Prostate gland (tissue), 2 donors: Measurements from ENCODE around the gene POLR3B. TPM values are rescaled to one million over a fixed set of nuclear protein-coding genes. Genes with fewer than 3 reads are reported as not detected.

Source experiments
- DNase-seq: peaks from one replicate; pipeline ENCODE4 v3.0.0-alpha.2; 2019; ENCODE audit warnings: low spot score
- H3K27ac ChIP-seq, 2 donors: fragments of 200-600 bp; sonication (generic); 2 replicates each; pipeline ENCODE4 v1.5.1; 2017 to 2019
- H3K27me3 ChIP-seq: fragments of 200-600 bp; sonication (generic); replicated peaks from 2 replicates; pipeline ENCODE4 v1.5.1; 2019; ENCODE audit not compliant: insufficient read depth
- H3K36me3 ChIP-seq, 2 donors: fragments of 200-600 bp; sonication (generic); 1 replicate in 1 of 2; 2 replicates in 1 of 2; pipeline versions ENCODE4 v1.5.1 to v1.8.1; 2017 to 2019
- H3K4me1 ChIP-seq: fragments of 200-600 bp; sonication (generic); replicated peaks from 2 replicates; pipeline ENCODE4 v1.5.1; 2019
- H3K4me3 ChIP-seq, 2 donors: fragments of 200-600 bp; sonication (generic); 2 replicates each; pipeline ENCODE4 v1.5.1; 2017 to 2019
- H3K9me3 ChIP-seq: fragments of 200-600 bp; sonication (generic); 2 replicates; pipeline ENCODE4 v1.5.1; 2017
- POLR2A ChIP-seq: fragments of 450-650 bp; IDR thresholded peaks from one replicate; pipeline ENCODE4 v1.6.1; 2016; ENCODE audit warnings: antibody characterized with exemption, mild to moderate bottlenecking
- POLR2AphosphoS5 ChIP-seq: sonication (generic); formaldehyde crosslinking; IDR thresholded peaks from one replicate; pipeline ENCODE4 v1.6.1; 2017; ENCODE audit warnings: antibody characterized with exemption
- WGBS: methylation state at CpG from one replicate; pipeline ENCODE4 v1.1.5; 2018; 5-methylcytosine and 5-hydroxymethylcytosine counted together
- intact Hi-C: fragments of 100-400 bp; cut with DNase I; formaldehyde crosslinking; loops from one replicate; pipeline ENCODE4 v1.14.2; 2022
- total RNA-seq, 2 donors: library from RNA; depleted of rRNA; stranded (reverse); fragments of >200 nt; gene quantifications; one replicate each; pipeline ENCODE4 v1.1.0, GENCODE V29; 2016
- TF ChIP-seq, protein P1 (sequence below), 4 experiments: fragments of 200-600 bp in 2 of 4; fragments of 450-650 bp in 2 of 4; sonication (generic) in 2 of 4; IDR thresholded peaks; 1 replicate in 3 of 4; 2 replicates in 1 of 4; pipeline ENCODE4 v1.5.1; 2016 to 2019; ENCODE audit warnings: antibody characterized with exemption in 4 of 4, mild to moderate bottlenecking in 2 of 4, moderate library complexity in 2 of 4

POLR3B gene
- total RNA-seq, 2 donors from 2014 or later = 8.6 to 9.5 TPM

GRCh38 chr12:106445959-106446358 lies 88.4 kb downstream of the POLR3B start:
- Histone ChIP-seq H3K9me3 (no peaks in the 10 kb centered on the region), H3K27ac (no peak overlapping the region), H3K27me3 (no peaks in the 10 kb centered on the region), H3K36me3 (no peaks in the 10 kb centered on the region), H3K4me3 (no peak overlapping the region), H3K4me1 (no peaks in the 10 kb centered on the region)
- 90% methylated on average over 5 of the region's 5 CpGs for WGBS
- TF ChIP-seq, protein P1, sequence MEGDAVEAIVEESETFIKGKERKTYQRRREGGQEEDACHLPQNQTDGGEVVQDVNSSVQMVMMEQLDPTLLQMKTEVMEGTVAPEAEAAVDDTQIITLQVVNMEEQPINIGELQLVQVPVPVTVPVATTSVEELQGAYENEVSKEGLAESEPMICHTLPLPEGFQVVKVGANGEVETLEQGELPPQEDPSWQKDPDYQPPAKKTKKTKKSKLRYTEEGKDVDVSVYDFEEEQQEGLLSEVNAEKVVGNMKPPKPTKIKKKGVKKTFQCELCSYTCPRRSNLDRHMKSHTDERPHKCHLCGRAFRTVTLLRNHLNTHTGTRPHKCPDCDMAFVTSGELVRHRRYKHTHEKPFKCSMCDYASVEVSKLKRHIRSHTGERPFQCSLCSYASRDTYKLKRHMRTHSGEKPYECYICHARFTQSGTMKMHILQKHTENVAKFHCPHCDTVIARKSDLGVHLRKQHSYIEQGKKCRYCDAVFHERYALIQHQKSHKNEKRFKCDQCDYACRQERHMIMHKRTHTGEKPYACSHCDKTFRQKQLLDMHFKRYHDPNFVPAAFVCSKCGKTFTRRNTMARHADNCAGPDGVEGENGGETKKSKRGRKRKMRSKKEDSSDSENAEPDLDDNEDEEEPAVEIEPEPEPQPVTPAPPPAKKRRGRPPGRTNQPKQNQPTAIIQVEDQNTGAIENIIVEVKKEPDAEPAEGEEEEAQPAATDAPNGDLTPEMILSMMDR (IDR thresholded peaks at IDR 0.05) = no peak
- no peak for TF ChIP-seq POLR2AphosphoS5
- TF ChIP-seq POLR2A = no peak
- intact Hi-C loops = no loop called here
- DNase-seq = no peak

DNA sequence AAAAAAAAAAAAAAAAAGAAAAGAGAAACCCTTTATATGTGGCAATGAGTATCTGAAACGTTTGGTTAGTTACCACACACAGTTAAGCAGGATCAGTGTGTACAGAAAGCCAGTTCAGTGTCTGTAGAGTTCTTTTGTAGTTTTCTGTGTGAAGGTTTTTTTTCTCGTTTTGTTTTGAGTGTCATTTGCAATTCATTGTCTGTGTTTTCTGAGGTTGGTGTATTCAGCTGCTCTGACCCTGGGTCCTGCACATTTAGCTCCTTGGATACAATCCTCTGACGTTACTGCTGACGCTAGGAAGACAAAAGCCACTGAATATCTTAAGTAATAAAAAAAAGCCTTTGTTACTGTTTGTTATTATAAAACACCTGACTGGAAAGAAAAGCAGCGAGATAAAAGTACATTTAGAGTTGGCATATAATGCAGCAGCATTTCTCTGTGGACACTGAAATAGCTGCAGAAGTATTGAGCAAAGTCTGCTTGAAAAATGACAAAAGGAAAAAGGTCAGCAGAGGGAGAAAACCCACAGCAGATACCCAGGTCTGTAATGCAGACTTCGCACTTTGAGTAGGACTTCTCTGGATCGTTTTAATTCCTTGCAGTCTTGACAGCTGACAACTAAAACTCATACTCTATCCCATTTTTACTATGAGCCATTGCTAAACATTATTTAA lies 89.0 kb downstream of the POLR3B start:
- 58% methylated on average over 7 of the region's 7 CpGs for WGBS
- Histone ChIP-seq H3K4me1 (no peaks in the 10 kb centered on the region), H3K36me3 (no peaks in the 10 kb centered on the region), H3K27me3 (no peaks in the 10 kb centered on the region), H3K9me3 (no peaks in the 10 kb centered on the region), H3K4me3 (no peak overlapping the region), H3K27ac (no peak overlapping the region)
- no peak for DNase-seq
- intact Hi-C loops = no loop called here
- TF ChIP-seq POLR2A (no peak), POLR2AphosphoS5 (no peak)
- TF ChIP-seq, protein P1 (IDR thresholded peaks at IDR 0.05) = no peak

GRCh38 chr12:106452309-106452708 lies 94.8 kb downstream of the POLR3B start:
- Histone ChIP-seq H3K36me3 (no peaks in the 10 kb centered on the region), H3K27me3 (no peaks in the 10 kb centered on the region), H3K9me3 (no peaks in the 10 kb centered on the region), H3K27ac (no peak overlapping the region), H3K4me3 (no peak overlapping the region), H3K4me1 (no peaks in the 10 kb centered on the region)
- no peak for DNase-seq
- TF ChIP-seq POLR2AphosphoS5 = no peak
- 95% methylated on average over 1 of the region's 1 CpG for WGBS
- intact Hi-C loops = no loop called here

DNA sequence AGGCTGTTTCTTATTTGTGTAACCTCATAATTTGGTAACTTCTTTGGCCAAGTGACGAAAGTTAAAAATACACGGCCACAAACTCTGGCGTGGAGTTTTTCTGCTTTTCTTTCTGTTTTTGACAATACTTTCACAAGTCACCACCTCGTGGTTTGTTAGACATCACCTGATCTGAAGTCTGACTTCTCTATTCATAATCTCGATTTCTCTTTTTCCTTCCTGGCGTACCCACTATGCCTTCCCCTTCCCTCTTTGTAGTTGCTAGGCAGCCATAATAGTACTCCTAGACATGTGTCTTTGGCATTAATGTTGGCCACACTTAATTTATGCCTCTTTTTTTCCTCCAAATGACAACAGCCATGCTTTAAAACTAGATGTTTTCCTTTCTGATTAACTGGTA lies 97.6 kb downstream of the POLR3B start:
- WGBS = 87% methylated on average over 6 of the region's 6 CpGs
- no peak for DNase-seq
- no peaks in the 10 kb centered on the region for H3K4me1 ChIP-seq
- no peaks in the 10 kb centered on the region for H3K36me3 ChIP-seq
- H3K27ac ChIP-seq = no peak overlapping the region
- intact Hi-C loops = no loop called here
- H3K27me3 ChIP-seq = no peaks in the 10 kb centered on the region
- H3K4me3 ChIP-seq = no peak overlapping the region
- TF ChIP-seq POLR2AphosphoS5 (no peak), POLR2A (no peak)
- TF ChIP-seq, protein P1 (IDR thresholded peaks at IDR 0.05) = no peak
- H3K9me3 ChIP-seq = no peaks in the 10 kb centered on the region

- no peak for DNase-seq
- Histone ChIP-seq H3K36me3 (no peaks in the 10 kb centered on the region), H3K4me1 (no peaks in the 10 kb centered on the region), H3K27me3 (no peaks in the 10 kb centered on the region), H3K9me3 (no peaks in the 10 kb centered on the region), H3K4me3 (no peak overlapping the region), H3K27ac (no peak overlapping the region)
- TF ChIP-seq, protein P1 (IDR thresholded peaks at IDR 0.05) = no peak
- TF ChIP-seq POLR2A (no peak), POLR2AphosphoS5 (no peak)
- intact Hi-C loops = no loop called here
- WGBS = 95% methylated on average over 6 of the region's 6 CpGs
Measured at GRCh38 chr12:106459124-106459523, 101.6 kb downstream of the POLR3B start.
